BLaER1 (cell line): ENCODE results near the gene ZDHHC11B.
"Not testable (repeated sequence)": the region's sequence is repeated elsewhere in the genome, so short reads cannot be mapped to it uniquely, and the experiment has no call there.

Source experiments
- H3K27ac ChIP-seq: shearing (Covaris generic); formaldehyde crosslinking; 2 replicates; pipeline ENCODE4 v1.8.1; 2022
- H3K27me3 ChIP-seq: shearing (Covaris generic); formaldehyde crosslinking; 2 replicates; pipeline ENCODE4 v1.8.1; 2022
- H3K36me3 ChIP-seq: shearing (Covaris generic); formaldehyde crosslinking; 2 replicates; pipeline ENCODE4 v1.8.1; 2022
- H3K4me1 ChIP-seq: shearing (Covaris generic); formaldehyde crosslinking; 2 replicates; pipeline ENCODE4 v1.8.1; 2022
- H3K4me2 ChIP-seq: shearing (Covaris generic); formaldehyde crosslinking; 2 replicates; pipeline ENCODE4 v1.8.1; 2022
- H3K4me3 ChIP-seq: shearing (Covaris generic); formaldehyde crosslinking; 2 replicates; pipeline ENCODE4 v1.8.1; 2022
- H3K9ac ChIP-seq: shearing (Covaris generic); formaldehyde crosslinking; 2 replicates; pipeline ENCODE4 v1.8.1; 2022
- H3K9me3 ChIP-seq: shearing (Covaris generic); formaldehyde crosslinking; 2 replicates; pipeline ENCODE4 v1.8.1; 2022
- H4K20me1 ChIP-seq: shearing (Covaris generic); formaldehyde crosslinking; 2 replicates; pipeline ENCODE4 v1.8.1; 2022
- Cebpa-rat ChIP-seq: shearing (Covaris generic); IDR thresholded peaks from 2 replicates; pipeline ENCODE4 v1.8.1; 2022

Gene ZDHHC11B

GRCh38 chr5:801472-801871 is 16.9 kb upstream of the ZDHHC11B start:
- Histone ChIP-seq H3K27me3 (no peaks in the 10 kb centered on the region), H3K4me2 (no peak overlapping the region), H3K4me3 (no peak overlapping the region), H3K4me1 (no peaks in the 10 kb centered on the region), H3K9me3 (peaks cover 9% of the 10 kb centered on the region), H3K27ac (no peak overlapping the region), H3K36me3 (no peaks in the 10 kb centered on the region), H4K20me1 (no peaks in the 10 kb centered on the region), H3K9ac (no peak overlapping the region)
- no peak for TF ChIP-seq Cebpa-rat

DNA sequence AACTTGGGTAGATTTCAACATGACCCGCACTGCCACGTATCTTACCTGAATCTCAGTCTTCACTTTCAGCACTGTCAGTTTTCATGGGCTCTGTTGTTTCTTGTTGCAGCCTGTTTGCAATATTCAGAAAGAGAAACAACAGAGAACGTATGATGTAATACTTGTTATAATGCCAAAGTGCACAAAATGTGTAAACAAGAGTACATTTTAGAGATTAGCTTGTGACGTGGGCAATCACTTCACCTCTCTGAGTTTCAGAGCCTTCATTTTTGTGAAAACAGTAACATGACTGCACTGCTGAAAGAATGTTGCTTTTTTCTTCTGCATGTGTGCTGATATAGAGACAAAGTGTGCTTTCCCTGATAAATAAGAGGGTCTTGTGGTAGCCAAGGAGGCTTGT is 16.5 kb upstream of the ZDHHC11B start:
- not testable (repeated sequence) for H3K9ac ChIP-seq, H4K20me1 ChIP-seq, H3K4me2 ChIP-seq, H3K27me3 ChIP-seq, H3K4me1 ChIP-seq, H3K4me3 ChIP-seq, H3K27ac ChIP-seq, H3K9me3 ChIP-seq, H3K36me3 ChIP-seq

DNA sequence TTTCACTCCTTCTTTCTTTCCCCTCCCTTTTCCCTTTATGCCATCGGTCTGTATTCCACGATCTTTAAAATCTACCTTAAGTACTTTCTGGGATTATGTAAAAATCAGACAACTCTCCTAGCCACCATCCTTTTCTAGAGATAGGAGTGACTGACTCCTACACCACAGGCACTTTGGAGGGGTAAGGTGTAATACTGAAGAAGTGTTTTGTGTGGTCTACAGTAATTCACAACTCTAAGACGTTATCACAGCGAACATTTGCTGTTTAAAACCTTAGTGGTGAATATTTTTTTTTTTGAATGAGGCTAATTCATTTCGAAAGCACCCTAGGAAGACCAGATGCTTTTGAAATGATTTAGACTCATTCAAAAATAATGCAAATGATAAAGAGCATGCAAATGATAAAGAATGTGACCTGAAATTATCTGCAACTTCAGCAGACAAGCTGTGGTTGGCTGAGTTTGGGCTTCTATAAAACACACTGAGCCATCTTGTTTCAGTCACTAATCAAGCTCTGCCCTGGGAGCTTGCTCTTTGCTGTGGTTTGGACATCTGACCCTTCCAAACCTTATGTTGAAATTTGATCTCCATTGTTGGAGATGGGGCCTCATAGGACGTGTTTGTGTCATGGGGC is 14.1 kb upstream of the ZDHHC11B start:
- H3K27ac ChIP-seq, H3K36me3 ChIP-seq, H3K9me3 ChIP-seq, H3K27me3 ChIP-seq, H4K20me1 ChIP-seq, H3K4me3 ChIP-seq, H3K9ac ChIP-seq, H3K4me2 ChIP-seq, H3K4me1 ChIP-seq: not testable (repeated sequence)

DNA sequence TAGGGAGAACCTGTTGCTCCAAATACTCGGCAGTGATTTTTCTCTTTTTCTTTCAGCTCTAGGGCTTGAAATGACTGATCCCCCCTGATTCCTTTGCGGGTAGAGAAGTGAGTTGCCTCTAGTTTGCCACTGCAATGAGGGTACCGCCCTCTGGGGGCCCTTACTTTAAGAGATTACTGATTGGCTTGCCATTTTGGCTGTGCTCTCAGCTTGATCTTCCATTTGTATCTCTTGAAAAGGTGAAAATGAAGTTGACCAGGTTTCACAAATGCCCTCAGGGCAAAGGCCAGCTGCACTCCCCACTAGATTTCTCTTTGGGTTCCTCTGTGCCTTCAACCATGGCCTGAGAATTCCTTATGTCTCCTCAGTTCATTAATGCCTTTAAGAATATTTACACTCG is 13.5 kb upstream of the ZDHHC11B start:
- not testable (repeated sequence) for H3K9ac ChIP-seq, H3K4me3 ChIP-seq, H3K27ac ChIP-seq

DNA sequence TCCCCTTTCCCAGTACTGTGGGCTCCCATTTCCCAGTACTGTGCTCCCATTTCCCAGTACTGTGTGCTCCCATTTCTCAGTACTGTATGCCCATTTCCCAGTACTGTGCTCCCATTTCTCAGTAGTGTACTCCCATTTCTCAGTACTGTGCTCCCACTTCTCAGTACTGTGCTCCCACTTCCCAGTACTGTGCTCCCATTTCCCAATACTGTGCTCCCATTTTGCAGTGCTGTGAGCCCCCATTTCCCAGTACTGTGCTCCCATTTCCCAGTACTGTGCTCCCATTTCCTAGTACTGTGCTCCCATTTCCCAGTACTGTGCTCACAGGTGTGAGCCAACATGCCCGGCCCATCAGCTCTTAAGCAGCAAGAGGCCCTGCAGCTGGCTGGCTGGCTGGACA is 11.3 kb upstream of the ZDHHC11B start:
- not testable (repeated sequence) for H3K27me3 ChIP-seq, H3K9me3 ChIP-seq, H3K36me3 ChIP-seq, H4K20me1 ChIP-seq, H3K27ac ChIP-seq, H3K4me1 ChIP-seq, H3K9ac ChIP-seq, H3K4me2 ChIP-seq, H3K4me3 ChIP-seq

More for the DNA sequence above, 13.5 kb upstream of the ZDHHC11B start:
- not testable (repeated sequence) for H3K36me3 ChIP-seq, H3K4me1 ChIP-seq, H3K4me2 ChIP-seq, H3K27me3 ChIP-seq, H3K9me3 ChIP-seq, H4K20me1 ChIP-seq

DNA sequence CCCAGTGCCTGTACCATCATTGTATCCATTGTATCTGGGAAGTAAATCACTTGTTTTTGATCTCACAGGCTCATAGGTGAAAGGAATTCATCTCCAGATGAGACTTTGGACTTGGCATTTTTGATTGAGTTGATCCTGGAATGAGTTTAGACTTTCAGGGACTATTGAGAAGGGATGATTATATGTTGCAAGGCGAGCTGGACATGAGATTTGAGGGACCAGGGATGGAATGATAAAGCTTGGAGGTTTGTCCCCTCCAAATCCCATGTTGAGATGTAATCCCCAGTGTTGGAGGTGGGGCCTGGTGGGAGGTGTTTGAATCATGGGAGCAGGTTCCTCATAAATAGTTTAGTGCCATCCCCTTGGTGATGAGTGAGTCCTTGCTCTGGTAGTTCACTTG is 10.4 kb upstream of the ZDHHC11B start:
- not testable (repeated sequence) for H3K9me3 ChIP-seq

DNA sequence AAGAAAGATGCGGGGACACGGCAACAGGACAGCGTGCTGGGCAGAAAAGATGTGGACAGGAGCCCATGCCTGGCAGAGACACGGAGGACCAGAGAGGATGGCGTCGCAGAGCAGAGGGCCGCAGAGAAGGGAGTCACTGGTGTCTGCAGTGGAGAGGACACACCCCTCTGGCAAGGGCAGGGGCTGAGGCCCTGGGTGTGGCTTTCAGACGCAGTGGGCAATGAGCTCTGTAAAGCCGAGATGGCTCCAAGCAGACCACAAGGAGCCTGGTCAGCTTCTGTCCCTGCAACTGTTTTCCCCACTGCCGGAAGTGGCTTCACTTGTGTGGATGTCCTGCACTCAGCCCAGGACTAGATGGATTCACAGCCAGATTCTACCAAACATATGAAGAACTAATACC is 4.2 kb upstream of the ZDHHC11B start:
- not testable (repeated sequence) for H3K4me2 ChIP-seq, H3K9ac ChIP-seq, H3K36me3 ChIP-seq, H3K4me3 ChIP-seq, H3K27ac ChIP-seq, H4K20me1 ChIP-seq, H3K9me3 ChIP-seq
- Histone ChIP-seq H3K27me3 (peaks cover 17% of the 10 kb centered on the region), H3K4me1 (peaks cover 14% of the 10 kb centered on the region)

More for the DNA sequence above, 10.4 kb upstream of the ZDHHC11B start:
- H3K9ac ChIP-seq, H3K4me1 ChIP-seq, H3K27ac ChIP-seq, H4K20me1 ChIP-seq, H3K36me3 ChIP-seq, H3K4me2 ChIP-seq, H3K4me3 ChIP-seq, H3K27me3 ChIP-seq: not testable (repeated sequence)

GRCh38 chr5:787857-788233 is 3.3 kb upstream of the ZDHHC11B start:
- H3K27ac ChIP-seq, H3K9ac ChIP-seq, H3K9me3 ChIP-seq, H3K4me2 ChIP-seq, H3K36me3 ChIP-seq, H3K4me3 ChIP-seq, H4K20me1 ChIP-seq: not testable (repeated sequence)
- Histone ChIP-seq H3K27me3 (peaks cover 18% of the 10 kb centered on the region), H3K4me1 (peaks cover 15% of the 10 kb centered on the region)

GRCh38 chr5:787224-787856 is 2.8 kb upstream of the ZDHHC11B start:
- H3K4me3 ChIP-seq, H3K9me3 ChIP-seq, H3K9ac ChIP-seq, H4K20me1 ChIP-seq, H3K36me3 ChIP-seq, H3K4me2 ChIP-seq, H3K27ac ChIP-seq: not testable (repeated sequence)
- H3K4me1 ChIP-seq: peaks cover 15% of the 10 kb centered on the region
- peaks cover 18% of the 10 kb centered on the region for H3K27me3 ChIP-seq

DNA sequence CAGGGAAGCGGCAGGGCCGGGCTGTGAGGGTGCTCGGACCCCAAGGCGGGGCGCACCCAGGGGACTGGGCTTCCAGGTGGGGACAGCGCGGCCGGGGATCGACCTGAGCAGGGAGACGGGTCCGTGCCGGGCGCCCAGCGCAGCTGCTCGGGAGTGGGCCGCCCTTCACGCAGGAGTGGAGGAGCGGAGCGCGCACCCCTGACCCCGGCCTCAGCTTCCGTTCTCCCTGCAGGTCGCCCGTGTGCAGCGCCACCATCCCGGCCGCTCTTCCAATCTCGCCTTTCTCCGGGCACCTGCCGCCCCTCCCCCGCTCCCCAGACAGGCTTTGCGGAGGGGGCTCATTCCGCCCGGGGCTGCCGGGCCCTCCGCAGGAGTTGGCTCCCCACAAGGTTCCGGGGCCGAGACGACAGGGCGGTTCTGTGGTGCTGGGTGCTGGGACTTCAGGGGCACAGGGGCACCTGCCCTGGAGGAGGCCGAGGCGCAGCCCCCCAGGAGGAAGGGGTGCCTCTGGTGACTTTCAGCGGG is 714 bp upstream of the ZDHHC11B start:
- H3K4me2 ChIP-seq: peak overlapping the region; percentile 93
- H3K4me3 ChIP-seq: peak overlapping the region; percentile 71
- peaks cover 21% of the 10 kb centered on the region for H3K4me1 ChIP-seq
- not testable (repeated sequence) for H3K9me3 ChIP-seq, H3K27ac ChIP-seq, H4K20me1 ChIP-seq, H3K36me3 ChIP-seq
- peak overlapping the region; percentile 55; the same call in 1 of the 2 replicates for H3K9ac ChIP-seq
- H3K27me3 ChIP-seq: peaks cover 18% of the 10 kb centered on the region

GRCh38 chr5:783881-784427 is 575 bp downstream of the ZDHHC11B start:
- H3K36me3 ChIP-seq, H4K20me1 ChIP-seq, H3K9ac ChIP-seq, H3K9me3 ChIP-seq, H3K27ac ChIP-seq: not testable (repeated sequence)
- H3K4me1 ChIP-seq: peaks cover 18% of the 10 kb centered on the region
- peak overlapping the region; percentile 71 for H3K4me3 ChIP-seq
- H3K27me3 ChIP-seq: peaks cover 18% of the 10 kb centered on the region
- H3K4me2 ChIP-seq: peak overlapping the region; percentile 81

GRCh38 chr5:783049-783802 is 1.3 kb downstream of the ZDHHC11B start:
- H3K4me2 ChIP-seq: peak overlapping the region; percentile 81
- not testable (repeated sequence) for H3K36me3 ChIP-seq, H3K27ac ChIP-seq, H3K9me3 ChIP-seq, H4K20me1 ChIP-seq, H3K9ac ChIP-seq
- peak overlapping the region; percentile 71; the same call in 1 of the 2 replicates for H3K4me3 ChIP-seq
- peaks cover 18% of the 10 kb centered on the region for H3K4me1 ChIP-seq
- peaks cover 18% of the 10 kb centered on the region for H3K27me3 ChIP-seq

GRCh38 chr5:782356-782755 is 2.2 kb downstream of the ZDHHC11B start:
- H3K27ac ChIP-seq, H3K9me3 ChIP-seq, H3K36me3 ChIP-seq, H4K20me1 ChIP-seq, H3K9ac ChIP-seq, H3K4me3 ChIP-seq, H3K4me2 ChIP-seq: not testable (repeated sequence)
- Histone ChIP-seq H3K4me1 (peaks cover 18% of the 10 kb centered on the region), H3K27me3 (peaks cover 18% of the 10 kb centered on the region)

GRCh38 chr5:780571-780970 is 4.0 kb downstream of the ZDHHC11B start:
- H4K20me1 ChIP-seq, H3K9ac ChIP-seq: not testable (repeated sequence)

More at GRCh38 chr5:780571-780970, 4.0 kb downstream of the ZDHHC11B start:
- H3K4me3 ChIP-seq, H3K27ac ChIP-seq, H3K36me3 ChIP-seq, H3K9me3 ChIP-seq: not testable (repeated sequence)
- peaks cover 17% of the 10 kb centered on the region for H3K27me3 ChIP-seq
- H3K4me2 ChIP-seq: peak overlapping the region; percentile 39
- peaks cover 24% of the 10 kb centered on the region for H3K4me1 ChIP-seq
